BLaER1 treated with 17β-estradiol and CSF1 and Interleukin-3, amounts not matched to agents 10 nM and 100 nM (cell line): ENCODE measurements around the gene UVSSA.

Experiments
- H3K27ac ChIP-seq, 11 experiments: shearing (Covaris generic); formaldehyde crosslinking; 2 replicates each; pipeline ENCODE4 v1.8.1; 2022
- H3K27me3 ChIP-seq, 11 experiments: shearing (Covaris generic); formaldehyde crosslinking; 2 replicates each; pipeline ENCODE4 v1.8.1; 2022
- H3K36me3 ChIP-seq, 11 experiments: shearing (Covaris generic); formaldehyde crosslinking; 2 replicates each; pipeline ENCODE4 v1.8.1; 2022
- H3K4me1 ChIP-seq, 10 experiments: shearing (Covaris generic); formaldehyde crosslinking; 2 replicates each; pipeline ENCODE4 v1.8.1; 2022
- H3K4me2 ChIP-seq, 11 experiments: shearing (Covaris generic); formaldehyde crosslinking; 2 replicates each; pipeline ENCODE4 v1.8.1; 2022
- H3K4me3 ChIP-seq, 10 experiments: shearing (Covaris generic); formaldehyde crosslinking; 2 replicates each; pipeline ENCODE4 v1.8.1; 2022
- H3K9ac ChIP-seq, 11 experiments: shearing (Covaris generic); formaldehyde crosslinking; 2 replicates each; pipeline ENCODE4 v1.8.1; 2022
- H3K9me3 ChIP-seq, 11 experiments: shearing (Covaris generic); formaldehyde crosslinking; replicated peaks in 1 of 11; 2 replicates each; pipeline ENCODE4 v1.8.1; 2022
- H4K20me1 ChIP-seq, 11 experiments: shearing (Covaris generic); formaldehyde crosslinking; 2 replicates each; pipeline ENCODE4 v1.8.1; 2022
- Cebpa-rat ChIP-seq, 11 experiments: shearing (Covaris generic); IDR thresholded peaks; 2 replicates each; pipeline ENCODE4 v1.8.1; 2022

UVSSA gene

DNA sequence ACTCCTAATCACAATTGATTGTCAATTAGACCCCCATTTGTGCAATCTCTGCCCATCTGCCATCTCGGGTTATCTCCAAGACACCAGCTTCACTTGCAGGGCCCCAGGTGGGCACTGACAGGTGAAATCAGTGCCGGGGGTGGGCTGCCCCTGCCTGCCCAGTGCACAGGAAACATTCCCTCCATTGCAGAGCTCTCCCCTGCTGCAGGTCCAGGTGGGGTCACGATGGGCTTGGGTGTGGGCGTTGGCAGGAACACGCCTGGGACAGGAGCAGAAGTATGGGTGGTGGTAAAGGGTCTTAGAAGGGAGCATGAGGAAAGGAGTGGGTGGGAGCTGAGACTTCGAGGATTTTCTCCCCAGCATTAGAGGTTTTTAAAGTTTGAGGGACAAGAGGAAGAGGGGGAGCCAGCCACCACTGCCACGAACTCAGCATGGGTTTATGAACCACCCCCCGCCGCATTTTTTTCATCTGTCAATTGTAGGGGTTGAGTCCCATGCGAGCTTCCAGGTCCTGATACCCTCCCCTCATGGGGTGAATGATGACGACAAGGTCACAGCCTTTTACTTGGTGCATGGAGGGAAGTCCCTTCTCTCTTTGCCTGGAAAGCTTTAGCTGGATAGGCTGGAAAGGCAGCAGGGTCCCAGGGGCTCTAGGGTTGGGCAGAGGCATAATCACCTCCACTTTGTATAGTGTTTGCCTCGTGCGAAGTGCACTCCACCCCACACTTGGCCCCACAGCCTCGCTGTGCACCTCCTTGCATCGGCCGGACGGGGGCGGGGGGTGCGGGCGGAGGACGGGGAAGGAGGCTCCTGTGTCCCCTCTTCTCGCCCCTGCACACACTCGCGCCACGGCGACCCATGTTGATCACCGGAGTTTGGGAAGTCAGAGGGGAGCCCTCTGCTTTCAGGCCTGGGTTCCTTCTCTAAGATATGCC, 62.8 kb downstream of the UVSSA start:
- no peaks in the 10 kb centered on the region for H3K4me1 ChIP-seq
- no peak overlapping the region for H3K4me2 ChIP-seq
- H3K36me3 ChIP-seq = no peaks in the 10 kb centered on the region
- peaks cover 0 to 40% (median 17%) of the 10 kb centered on the region in 11 experiments; a peak in 17 of 22 replicates for H3K27me3 ChIP-seq
- no peak overlapping the region for H3K27ac ChIP-seq
- H3K4me3 ChIP-seq = no peak overlapping the region
- H4K20me1 ChIP-seq = 0 out of 22 replicates have a peak, but pooled peaks cover 0 to 12% (median 0%) of the 10 kb centered on the region in 11 experiments
- H3K9me3 ChIP-seq = peaks cover 54 to 70% (median 68%) of the 10 kb centered on the region in 11 experiments
- no peak for TF ChIP-seq Cebpa-rat (IDR thresholded peaks at IDR 0.05)
- H3K9ac ChIP-seq = no peak overlapping the region

GRCh38 chr4:1410491-1411325, 63.7 kb downstream of the UVSSA start:
- no peak overlapping the region for H3K9ac ChIP-seq
- H4K20me1 ChIP-seq = 0 out of 22 replicates have a peak, but pooled peaks cover 0 to 12% (median 0%) of the 10 kb centered on the region in 11 experiments
- no peak overlapping the region for H3K27ac ChIP-seq
- peaks cover 0 to 40% (median 17%) of the 10 kb centered on the region in 11 experiments; a peak in 17 of 22 replicates for H3K27me3 ChIP-seq
- no peak overlapping the region; a peak in 1 of 22 replicates for H3K4me2 ChIP-seq
- no peak for TF ChIP-seq Cebpa-rat (IDR thresholded peaks at IDR 0.05)
- H3K36me3 ChIP-seq = no peaks in the 10 kb centered on the region
- peaks cover 45 to 61% (median 58%) of the 10 kb centered on the region in 11 experiments for H3K9me3 ChIP-seq
- H3K4me3 ChIP-seq = no peak overlapping the region
- H3K4me1 ChIP-seq = no peaks in the 10 kb centered on the region

DNA sequence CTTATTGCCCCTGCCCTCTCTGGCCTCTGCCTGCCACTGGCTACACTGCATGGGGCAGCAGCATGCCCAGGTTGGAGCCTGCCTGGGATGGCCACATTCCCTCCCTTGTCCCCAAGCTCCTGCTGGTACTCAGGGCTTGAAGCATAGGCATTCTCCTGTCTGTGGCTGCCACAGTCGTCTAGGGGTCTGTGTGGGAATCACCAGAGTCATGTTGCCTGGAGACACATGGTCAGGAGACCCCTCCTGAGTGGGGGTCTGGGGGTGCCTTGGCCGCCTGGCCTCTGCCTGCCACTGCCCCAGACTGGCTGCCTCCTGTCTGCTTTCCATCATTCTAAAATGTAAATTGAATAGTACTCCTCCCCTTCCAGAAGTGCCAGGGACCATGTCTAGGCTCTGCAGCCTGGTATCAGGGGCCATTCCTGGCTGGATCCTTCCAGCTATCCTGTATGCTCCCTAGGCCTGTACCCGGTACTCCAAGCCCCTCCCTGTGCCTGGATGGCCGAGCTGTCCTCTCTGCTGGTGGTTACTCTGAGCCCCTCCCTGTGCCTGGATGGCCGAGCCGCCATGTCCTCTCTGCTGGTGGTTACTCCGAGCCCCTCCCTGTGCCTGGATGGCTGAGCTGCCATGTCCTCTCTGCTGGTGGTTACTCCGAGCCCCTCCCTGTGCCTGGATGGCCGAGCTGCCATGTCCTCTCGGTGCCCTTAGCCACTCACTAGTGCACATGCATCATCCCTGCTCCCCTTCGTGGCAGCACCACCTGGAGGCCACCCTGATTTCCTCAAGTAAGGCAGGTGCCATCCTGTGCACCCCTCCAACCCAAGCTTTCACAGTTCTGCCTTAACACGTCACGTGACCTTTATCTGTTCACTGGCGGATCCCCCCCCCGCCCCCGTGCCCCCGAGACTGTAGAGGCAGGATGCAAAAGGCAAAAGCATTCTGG, 64.7 kb downstream of the UVSSA start:
- Histone ChIP-seq H3K4me3 (no peak overlapping the region), H3K36me3 (no peaks in the 10 kb centered on the region), H3K27me3 (peaks cover 0 to 40% (median 17%) of the 10 kb centered on the region in 11 experiments; a peak in 17 of 22 replicates), H3K4me1 (no peaks in the 10 kb centered on the region), H4K20me1 (0 out of 22 replicates have a peak, but pooled peaks cover 0 to 12% (median 0%) of the 10 kb centered on the region in 11 experiments), H3K4me2 (no peak overlapping the region), H3K27ac (no peak overlapping the region), H3K9ac (no peak overlapping the region), H3K9me3 (peaks cover 35 to 51% (median 48%) of the 10 kb centered on the region in 11 experiments)
- TF ChIP-seq Cebpa-rat (IDR thresholded peaks at IDR 0.05) = no peak

DNA sequence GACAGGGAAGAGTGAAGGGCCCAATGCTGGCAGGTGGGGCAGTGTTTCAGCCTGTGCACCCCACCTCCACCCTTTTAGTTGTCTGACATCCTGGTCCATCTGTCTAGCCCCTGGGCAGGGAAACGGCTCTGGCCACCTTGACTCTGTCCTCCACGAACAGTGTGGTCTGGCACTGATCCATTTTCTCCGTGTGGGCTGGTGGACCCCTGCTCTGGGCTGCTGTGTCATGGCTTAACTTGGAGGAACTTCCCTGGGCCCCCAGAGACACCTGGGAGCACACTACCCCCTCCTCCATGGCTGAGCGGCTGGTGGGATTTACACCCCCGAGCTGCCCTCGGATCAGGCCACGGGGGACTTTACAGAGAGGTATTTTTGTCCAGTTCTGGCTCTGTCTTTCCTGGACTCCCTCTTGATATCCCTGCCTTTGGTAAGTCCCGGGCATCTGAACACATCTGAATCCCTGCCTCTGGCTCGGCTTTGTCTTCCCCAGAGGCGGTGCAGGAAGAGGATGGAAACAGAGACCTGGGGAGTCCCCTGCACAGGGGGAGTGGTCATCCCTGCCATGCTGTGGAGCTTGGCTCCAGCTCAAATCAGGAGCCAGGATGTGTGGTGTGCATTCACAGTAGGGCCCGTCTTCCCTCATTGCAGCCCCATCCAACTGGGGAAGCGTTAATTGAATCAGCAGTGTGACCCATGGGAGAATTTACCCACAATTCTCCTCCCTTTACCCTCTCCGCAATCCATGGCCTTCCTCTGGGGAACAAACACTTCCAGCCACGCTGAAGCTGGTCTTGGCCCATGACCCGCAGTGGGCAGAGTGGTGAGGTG, 65.6 kb downstream of the UVSSA start:
- H3K36me3 ChIP-seq = no peaks in the 10 kb centered on the region
- TF ChIP-seq Cebpa-rat (IDR thresholded peaks at IDR 0.05) = no peak
- H3K27me3 ChIP-seq = peaks cover 0 to 37% (median 17%) of the 10 kb centered on the region in 11 experiments; a peak in 17 of 22 replicates
- no peak overlapping the region for H3K27ac ChIP-seq
- peaks cover 0 to 15% (median 0%) of the 10 kb centered on the region in 11 experiments; a peak in 1 of 22 replicates for H4K20me1 ChIP-seq
- H3K4me3 ChIP-seq = no peak overlapping the region
- no peaks in the 10 kb centered on the region for H3K4me1 ChIP-seq
- H3K9ac ChIP-seq = no peak overlapping the region
- H3K4me2 ChIP-seq = no peak overlapping the region
- H3K9me3 ChIP-seq = peaks cover 26 to 42% (median 39%) of the 10 kb centered on the region in 11 experiments

DNA sequence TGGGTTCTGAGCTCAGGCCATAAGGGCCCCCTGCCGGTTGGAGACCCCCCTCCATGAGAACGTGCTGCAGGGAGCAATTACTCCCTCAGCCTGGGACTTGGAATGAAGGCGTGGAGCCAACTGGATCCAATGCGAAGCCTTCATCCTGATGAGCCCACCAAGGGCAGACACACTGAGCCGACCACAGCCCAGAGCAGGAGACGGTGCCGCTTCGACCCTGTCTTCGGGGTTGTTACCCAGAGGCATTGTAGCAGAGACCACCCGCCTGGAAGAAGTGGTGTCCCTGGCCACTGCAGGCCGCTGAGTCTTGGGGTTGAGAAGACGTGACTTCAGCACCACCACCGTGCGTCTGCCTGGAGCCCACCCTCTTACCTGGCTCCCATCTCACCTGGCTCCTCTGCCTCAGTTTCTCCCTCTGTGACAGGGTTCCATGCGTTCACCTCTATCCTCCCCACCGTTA, 66.2 kb downstream of the UVSSA start:
- no peak for TF ChIP-seq Cebpa-rat (IDR thresholded peaks at IDR 0.05)
- H3K4me2 ChIP-seq = no peak overlapping the region
- no peak overlapping the region for H3K9ac ChIP-seq
- peaks cover 22 to 37% (median 34%) of the 10 kb centered on the region in 11 experiments for H3K9me3 ChIP-seq
- no peak overlapping the region for H3K4me3 ChIP-seq
- peaks cover 0 to 34% (median 17%) of the 10 kb centered on the region in 11 experiments; a peak in 17 of 22 replicates for H3K27me3 ChIP-seq
- peaks cover 0 to 15% (median 0%) of the 10 kb centered on the region in 11 experiments; a peak in 1 of 22 replicates for H4K20me1 ChIP-seq
- no peaks in the 10 kb centered on the region for H3K36me3 ChIP-seq
- H3K27ac ChIP-seq = no peak overlapping the region
- H3K4me1 ChIP-seq = no peaks in the 10 kb centered on the region

GRCh38 chr4:1413687-1414479, 66.9 kb downstream of the UVSSA start:
- no peaks in the 10 kb centered on the region for H3K4me1 ChIP-seq
- TF ChIP-seq Cebpa-rat (IDR thresholded peaks at IDR 0.05) = no peak
- H3K36me3 ChIP-seq = no peaks in the 10 kb centered on the region
- H3K9ac ChIP-seq = no peak overlapping the region
- peaks cover 0 to 15% (median 0%) of the 10 kb centered on the region in 11 experiments; a peak in 1 of 22 replicates for H4K20me1 ChIP-seq
- peaks cover 15 to 31% (median 27%) of the 10 kb centered on the region in 11 experiments for H3K9me3 ChIP-seq
- H3K4me2 ChIP-seq = no peak overlapping the region
- H3K4me3 ChIP-seq = no peak overlapping the region
- peaks cover 0 to 27% (median 14%) of the 10 kb centered on the region in 11 experiments; a peak in 17 of 22 replicates for H3K27me3 ChIP-seq
- no peak overlapping the region for H3K27ac ChIP-seq
